Measurements from ENCODE around the gene ADCK2. TPM values are rescaled to one million over a fixed set of nuclear protein-coding genes. Genes with fewer than 3 reads are reported as not detected.
A peak's percentile ranks its signal among the peaks of the same experiment; 100 is the strongest.

The ADCK2 gene
- total and polyA plus RNA-seq, 2 donors (not counting 3 experiments of a cell fraction or from before 2014, with no cell fraction given) = 10.3 to 13.3 TPM

GRCh38 chr7:140653319-140654108 lies 19.2 kb upstream of the ADCK2 start:
- POLR2A ChIA-PET = no interaction called here

GRCh38 chr7:140654109-140654387 lies 18.7 kb upstream of the ADCK2 start:
- no TSS peak for BruUV-seq (replicated peaks)

More at GRCh38 chr7:140653319-140654108, 19.2 kb upstream of the ADCK2 start:
- TF ChIP-seq POLR2A (IDR thresholded peaks at IDR 0.05; ENCODE audit: low read depth, low read length) = no peak
- TF ChIP-seq, protein P1, sequence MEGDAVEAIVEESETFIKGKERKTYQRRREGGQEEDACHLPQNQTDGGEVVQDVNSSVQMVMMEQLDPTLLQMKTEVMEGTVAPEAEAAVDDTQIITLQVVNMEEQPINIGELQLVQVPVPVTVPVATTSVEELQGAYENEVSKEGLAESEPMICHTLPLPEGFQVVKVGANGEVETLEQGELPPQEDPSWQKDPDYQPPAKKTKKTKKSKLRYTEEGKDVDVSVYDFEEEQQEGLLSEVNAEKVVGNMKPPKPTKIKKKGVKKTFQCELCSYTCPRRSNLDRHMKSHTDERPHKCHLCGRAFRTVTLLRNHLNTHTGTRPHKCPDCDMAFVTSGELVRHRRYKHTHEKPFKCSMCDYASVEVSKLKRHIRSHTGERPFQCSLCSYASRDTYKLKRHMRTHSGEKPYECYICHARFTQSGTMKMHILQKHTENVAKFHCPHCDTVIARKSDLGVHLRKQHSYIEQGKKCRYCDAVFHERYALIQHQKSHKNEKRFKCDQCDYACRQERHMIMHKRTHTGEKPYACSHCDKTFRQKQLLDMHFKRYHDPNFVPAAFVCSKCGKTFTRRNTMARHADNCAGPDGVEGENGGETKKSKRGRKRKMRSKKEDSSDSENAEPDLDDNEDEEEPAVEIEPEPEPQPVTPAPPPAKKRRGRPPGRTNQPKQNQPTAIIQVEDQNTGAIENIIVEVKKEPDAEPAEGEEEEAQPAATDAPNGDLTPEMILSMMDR (IDR thresholded peaks at IDR 0.05; ENCODE audit: extremely low read depth in 1 of 2, insufficient read depth in 1 of 2, low read depth in 1 of 2, low read length in 2 of 2) = peak; percentile 65 to 74
- FAIRE-seq (peak; percentile 93), DNase-seq (ENCODE audit: low read depth, low spot score) (peak; percentile 62)
- peaks cover 8% of the 10 kb centered on the region for H3K4me1 ChIP-seq (ENCODE audit: control insufficient read depth, extremely low read depth, insufficient read depth, low read length)
- H2AFZ ChIP-seq (ENCODE audit: low read depth, low read length) = no peak overlapping the region
- H3K27ac ChIP-seq (ENCODE audit: insufficient read depth, low read depth, low read length) = no peak overlapping the region
- no peaks in the 10 kb centered on the region for H4K20me1 ChIP-seq (replicated peaks; ENCODE audit: control insufficient read depth, extremely low read depth, insufficient read depth, low read length)
- BruUV-seq (replicated peaks) = no TSS peak
- no peaks in the 10 kb centered on the region for H3K9me1 ChIP-seq (replicated peaks; ENCODE audit: control insufficient read depth, extremely low read depth, insufficient read depth, low read length)
- H3K9ac ChIP-seq (replicated peaks; ENCODE audit: extremely low read depth, insufficient read depth, low read length) = no peak overlapping the region
- H3K9me3 ChIP-seq (replicated peaks; ENCODE audit: control insufficient read depth, insufficient read depth, low read length) = no peaks in the 10 kb centered on the region
- CTCF ChIA-PET = interaction anchor here (0.6 to 6.8 kb wide), 23 partner anchors 10 to 989 kb away, joined by 3 to 202 read pairs (median 4); partner anchors contain the start of gene ADCK2
- H3K4me2 ChIP-seq (ENCODE audit: insufficient read depth, low read length) = no peak overlapping the region
- H3K36me3 ChIP-seq (ENCODE audit: control insufficient read depth in 2 of 2, extremely low read depth in 1 of 2, insufficient read depth in 2 of 2, low read length in 2 of 2) = no peaks in the 10 kb centered on the region
- H3K4me3 ChIP-seq (replicated peaks in 1 of 3; ENCODE audit: insufficient read depth in 1 of 3, low read depth in 1 of 3, low read length in 3 of 3) = no peak overlapping the region
- no peaks in the 10 kb centered on the region for H3K79me2 ChIP-seq (ENCODE audit: control insufficient read depth, insufficient read depth, low read length)
- no peaks in the 10 kb centered on the region for H3K27me3 ChIP-seq (ENCODE audit: control insufficient read depth in 2 of 2, insufficient read depth in 2 of 2, low read length in 2 of 2)
- intact Hi-C loops (cut with micrococcal nuclease) = loop anchor here (1.0 to 10.0 kb wide), 5 partner anchors 135 to 478 kb away; partner anchors contain the start of gene MRPS33
- dilution Hi-C loops (cut with MboI; ENCODE audit: extremely low pct_ligation_motif_present, low sequenced_read_pairs) = no loop called here

More at GRCh38 chr7:140654109-140654387, 18.7 kb upstream of the ADCK2 start:
- H3K4me3 ChIP-seq (replicated peaks in 1 of 3; ENCODE audit: insufficient read depth in 1 of 3, low read depth in 1 of 3, low read length in 3 of 3) = no peak overlapping the region
- no peak overlapping the region for H3K9ac ChIP-seq (replicated peaks; ENCODE audit: extremely low read depth, insufficient read depth, low read length)
- dilution Hi-C loops (cut with MboI; ENCODE audit: extremely low pct_ligation_motif_present, low sequenced_read_pairs) (no loop called here), intact Hi-C loops (cut with micrococcal nuclease) (loop anchor here (5.0 to 10.0 kb wide), 2 partner anchors 309 to 358 kb away; partner anchors contain the start of gene MRPS33)
- DNase-seq (ENCODE audit: low read depth, low spot score) = no peak
- no peaks in the 10 kb centered on the region for H3K9me1 ChIP-seq (replicated peaks; ENCODE audit: control insufficient read depth, extremely low read depth, insufficient read depth, low read length)
- H3K4me2 ChIP-seq (ENCODE audit: insufficient read depth, low read length) = no peak overlapping the region
- H3K4me1 ChIP-seq (ENCODE audit: control insufficient read depth, extremely low read depth, insufficient read depth, low read length) = peaks cover 8% of the 10 kb centered on the region
- TF ChIP-seq MYC (IDR thresholded peaks at IDR 0.05; ENCODE audit: low read depth, low read length) = no peak
- no peak for TF ChIP-seq POLR2AphosphoS5 (IDR thresholded peaks at IDR 0.05; ENCODE audit: insufficient read depth, low read depth, low read length)
- TF ChIP-seq POLR2A (IDR thresholded peaks at IDR 0.05; ENCODE audit: low read depth, low read length) = no peak
- no peak for TF ChIP-seq EZH2 (IDR thresholded peaks at IDR 0.05; ENCODE audit: borderline replicate concordance, low read depth, low read length, severe bottlenecking)
- TF ChIP-seq, protein P1 (IDR thresholded peaks at IDR 0.05; ENCODE audit: extremely low read depth in 1 of 2, insufficient read depth in 1 of 2, low read depth in 1 of 2, low read length in 2 of 2) = no peak
- TF ChIP-seq FOS (IDR thresholded peaks at IDR 0.05; ENCODE audit: borderline replicate concordance, insufficient read depth, low read length) = no peak
- no peak for TF ChIP-seq MAX (IDR thresholded peaks at IDR 0.05; ENCODE audit: insufficient read depth, insufficient read length)
- TF ChIP-seq GATA2 (IDR thresholded peaks at IDR 0.05; ENCODE audit: insufficient read depth, insufficient read length, low read depth, low read length) = no peak
- TF ChIP-seq JUN (IDR thresholded peaks at IDR 0.05; ENCODE audit: borderline replicate concordance, insufficient read depth, insufficient read length, low read depth) = no peak
- no peaks in the 10 kb centered on the region for H3K9me3 ChIP-seq (replicated peaks; ENCODE audit: control insufficient read depth, insufficient read depth, low read length)
- ChIA-PET CTCF (interaction anchor here (0.6 to 6.8 kb wide), 23 partner anchors 10 to 989 kb away, joined by 3 to 202 read pairs (median 4); partner anchors contain the start of gene ADCK2), POLR2A (no interaction called here)
- H3K27ac ChIP-seq (ENCODE audit: insufficient read depth, low read depth, low read length) = no peak overlapping the region
- H3K27me3 ChIP-seq (ENCODE audit: control insufficient read depth in 2 of 2, insufficient read depth in 2 of 2, low read length in 2 of 2) = no peaks in the 10 kb centered on the region
- no peak for FAIRE-seq
- no peaks in the 10 kb centered on the region for H4K20me1 ChIP-seq (replicated peaks; ENCODE audit: control insufficient read depth, extremely low read depth, insufficient read depth, low read length)
- no peak overlapping the region for H2AFZ ChIP-seq (ENCODE audit: low read depth, low read length)
- no peaks in the 10 kb centered on the region for H3K36me3 ChIP-seq (ENCODE audit: control insufficient read depth in 2 of 2, extremely low read depth in 1 of 2, insufficient read depth in 2 of 2, low read length in 2 of 2)
- H3K79me2 ChIP-seq (ENCODE audit: control insufficient read depth, insufficient read depth, low read length) = no peaks in the 10 kb centered on the region
